SH-SY5Y (cell line): ENCODE data around the gene HNRNPU.

Experiments used
- GATA2 ChIP-seq: IDR thresholded peaks from 2 replicates; pipeline ENCODE4 v1.6.1; 2011; ENCODE audit warnings: mild to moderate bottlenecking, low read depth, low read length
- GATA3 ChIP-seq: IDR thresholded peaks from 2 replicates; pipeline ENCODE4 v1.6.1; 2011; ENCODE audit warnings: low read depth, mild to moderate bottlenecking, low read length, moderate library complexity

HNRNPU gene

GRCh38 chr1:244807138-244807537 lies 57.2 kb downstream of the HNRNPU start:
- TF ChIP-seq GATA3, result no peak
- no peak for TF ChIP-seq GATA2

- no peak for TF ChIP-seq GATA3
- no peak for TF ChIP-seq GATA2
Measured at GRCh38 chr1:244804841-244805240, 59.5 kb downstream of the HNRNPU start.

GRCh38 chr1:244802556-244803239 lies 61.6 kb downstream of the HNRNPU start:
- TF ChIP-seq GATA2 (no peak), GATA3 (no peak)

- no peak for TF ChIP-seq GATA2
- no peak for TF ChIP-seq GATA3
Measured at GRCh38 chr1:244802041-244802440, 62.3 kb downstream of the HNRNPU start.

- TF ChIP-seq GATA2 (no peak), GATA3 (no peak)
Measured at GRCh38 chr1:244801246-244801645, 63.1 kb downstream of the HNRNPU start.

- no peak for TF ChIP-seq GATA3
Measured at GRCh38 chr1:244800821-244801220, 63.5 kb downstream of the HNRNPU start.
